ENCODE data around the gene PARD6G.

PARD6G gene

GRCh38 chr18:80181642-80182461 is 65.5 kb downstream of the PARD6G start:
- no peak overlapping the region for H3K9ac ChIP-seq (ENCODE audit: low read depth in 1 of 2, low read length in 2 of 2)

GRCh38 chr18:80180778-80181564 is 66.3 kb downstream of the PARD6G start:
- no peaks in the 10 kb centered on the region for H3K27me3 ChIP-seq (ENCODE audit: control insufficient read depth in 2 of 2, insufficient read depth in 2 of 2, low read length in 2 of 2)
- no peaks in the 10 kb centered on the region for H3K9me3 ChIP-seq (ENCODE audit: control insufficient read depth in 2 of 2, low read length in 2 of 2)
- H3K4me3 ChIP-seq (ENCODE audit: low read length in 2 of 2): no peak overlapping the region
- no peaks in the 10 kb centered on the region for H3K4me1 ChIP-seq (ENCODE audit: control insufficient read depth in 2 of 2, insufficient read depth in 2 of 2, low read length in 2 of 2)
- H3K27ac ChIP-seq (ENCODE audit: low read depth in 2 of 2, low read length in 2 of 2): no peak overlapping the region
- no peaks in the 10 kb centered on the region for H3K36me3 ChIP-seq (ENCODE audit: control insufficient read depth in 2 of 2, insufficient read depth in 2 of 2, low read length in 2 of 2)
- no peak overlapping the region for H3K9ac ChIP-seq (ENCODE audit: low read depth in 1 of 2, low read length in 2 of 2)

More at GRCh38 chr18:80181642-80182461, 65.5 kb downstream of the PARD6G start:
- no peaks in the 10 kb centered on the region for H3K4me1 ChIP-seq (ENCODE audit: control insufficient read depth in 2 of 2, insufficient read depth in 2 of 2, low read length in 2 of 2)
- H3K27ac ChIP-seq (ENCODE audit: low read depth in 2 of 2, low read length in 2 of 2): no peak overlapping the region
- H3K9me3 ChIP-seq (ENCODE audit: control insufficient read depth in 2 of 2, low read length in 2 of 2): no peaks in the 10 kb centered on the region
- H3K4me3 ChIP-seq (ENCODE audit: low read length in 2 of 2): no peak overlapping the region
- H3K27me3 ChIP-seq (ENCODE audit: control insufficient read depth in 2 of 2, insufficient read depth in 2 of 2, low read length in 2 of 2): no peaks in the 10 kb centered on the region
- H3K36me3 ChIP-seq (ENCODE audit: control insufficient read depth in 2 of 2, insufficient read depth in 2 of 2, low read length in 2 of 2): no peaks in the 10 kb centered on the region

DNA sequence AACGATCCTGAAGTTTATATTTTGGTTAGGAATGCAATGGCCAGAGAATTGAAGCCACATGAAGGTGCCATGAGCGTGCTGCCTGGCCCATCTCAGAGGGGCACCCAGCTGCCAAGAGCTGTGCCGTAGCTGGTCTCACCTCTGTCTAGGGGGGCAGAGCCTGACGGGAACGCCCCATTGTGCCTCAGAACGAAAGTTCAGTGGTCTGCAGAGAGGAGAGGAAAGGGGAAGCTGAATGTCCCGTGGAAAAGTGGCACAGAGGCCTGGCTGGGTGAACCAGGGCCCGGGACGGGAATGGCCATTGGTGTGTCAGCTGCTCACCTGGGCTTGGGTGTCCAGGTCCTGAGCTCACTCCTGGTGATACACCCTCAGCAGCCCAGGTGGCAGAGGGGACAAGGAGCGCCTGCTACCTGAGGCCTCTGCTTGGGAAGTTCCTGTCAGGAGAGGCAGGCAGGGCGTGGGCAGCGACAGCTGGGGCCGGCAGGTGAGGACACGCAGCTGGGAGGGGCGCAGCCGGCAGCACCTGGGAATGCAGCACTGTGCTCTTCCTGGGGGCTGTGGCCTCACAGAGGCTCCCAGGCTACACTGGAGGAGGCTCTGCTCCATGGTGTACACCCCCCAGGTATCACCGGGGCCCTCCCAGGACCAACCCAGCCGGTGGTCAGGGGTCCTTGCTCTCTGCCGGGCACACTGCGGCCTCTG is 67.3 kb downstream of the PARD6G start:
- Histone ChIP-seq H3K36me3 (ENCODE audit: control insufficient read depth in 2 of 2, insufficient read depth in 2 of 2, low read length in 2 of 2) (no peaks in the 10 kb centered on the region), H3K27me3 (ENCODE audit: control insufficient read depth in 2 of 2, insufficient read depth in 2 of 2, low read length in 2 of 2) (no peaks in the 10 kb centered on the region), H3K9me3 (ENCODE audit: control insufficient read depth in 2 of 2, low read length in 2 of 2) (no peaks in the 10 kb centered on the region), H3K4me1 (ENCODE audit: control insufficient read depth in 2 of 2, insufficient read depth in 2 of 2, low read length in 2 of 2) (no peaks in the 10 kb centered on the region), H3K27ac (ENCODE audit: low read depth in 2 of 2, low read length in 2 of 2) (no peak overlapping the region), H3K4me3 (ENCODE audit: low read length in 2 of 2) (no peak overlapping the region), H3K9ac (ENCODE audit: low read depth in 1 of 2, low read length in 2 of 2) (no peak overlapping the region)

GRCh38 chr18:80178935-80179818 is 68.1 kb downstream of the PARD6G start:
- H3K27me3 ChIP-seq (ENCODE audit: control insufficient read depth in 2 of 2, insufficient read depth in 2 of 2, low read length in 2 of 2): no peaks in the 10 kb centered on the region
- no peaks in the 10 kb centered on the region for H3K9me3 ChIP-seq (ENCODE audit: control insufficient read depth in 2 of 2, low read length in 2 of 2)
- H3K4me3 ChIP-seq (ENCODE audit: low read length in 2 of 2): no peak overlapping the region
- no peaks in the 10 kb centered on the region for H3K36me3 ChIP-seq (ENCODE audit: control insufficient read depth in 2 of 2, insufficient read depth in 2 of 2, low read length in 2 of 2)
- H3K9ac ChIP-seq (ENCODE audit: low read depth in 1 of 2, low read length in 2 of 2): no peak overlapping the region
- H3K27ac ChIP-seq (ENCODE audit: low read depth in 2 of 2, low read length in 2 of 2): no peak overlapping the region
- no peaks in the 10 kb centered on the region for H3K4me1 ChIP-seq (ENCODE audit: control insufficient read depth in 2 of 2, insufficient read depth in 2 of 2, low read length in 2 of 2)

DNA sequence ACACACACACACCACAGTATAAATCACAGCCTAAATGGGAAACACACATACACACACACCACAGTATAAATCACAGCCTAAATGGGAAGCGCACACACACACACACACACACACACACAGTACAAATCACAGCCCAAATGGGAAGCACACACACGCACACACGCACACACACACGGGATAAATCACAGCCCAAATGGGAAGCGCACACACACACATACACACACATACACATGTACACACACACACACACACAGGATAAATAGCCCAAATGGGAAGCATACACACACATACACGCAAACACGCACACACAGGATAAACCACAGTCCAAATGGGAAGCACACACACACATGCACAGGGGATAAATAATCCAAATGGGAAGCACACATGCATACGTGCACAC is 70.2 kb downstream of the PARD6G start:
- no peaks in the 10 kb centered on the region for H3K36me3 ChIP-seq (ENCODE audit: control insufficient read depth in 2 of 2, insufficient read depth in 2 of 2, low read length in 2 of 2)
- H3K9ac ChIP-seq (ENCODE audit: low read depth in 1 of 2, low read length in 2 of 2): no peak overlapping the region
- no peaks in the 10 kb centered on the region for H3K4me1 ChIP-seq (ENCODE audit: control insufficient read depth in 2 of 2, insufficient read depth in 2 of 2, low read length in 2 of 2)
- H3K27ac ChIP-seq (ENCODE audit: low read depth in 2 of 2, low read length in 2 of 2): no peak overlapping the region
- no peaks in the 10 kb centered on the region for H3K9me3 ChIP-seq (ENCODE audit: control insufficient read depth in 2 of 2, low read length in 2 of 2)
- no peak overlapping the region for H3K4me3 ChIP-seq (ENCODE audit: low read length in 2 of 2)
- no peaks in the 10 kb centered on the region for H3K27me3 ChIP-seq (ENCODE audit: control insufficient read depth in 2 of 2, insufficient read depth in 2 of 2, low read length in 2 of 2)

- H3K36me3 ChIP-seq (ENCODE audit: control insufficient read depth in 2 of 2, insufficient read depth in 2 of 2, low read length in 2 of 2): no peaks in the 10 kb centered on the region
- H3K4me1 ChIP-seq (ENCODE audit: control insufficient read depth in 2 of 2, insufficient read depth in 2 of 2, low read length in 2 of 2): no peaks in the 10 kb centered on the region
- H3K9me3 ChIP-seq (ENCODE audit: control insufficient read depth in 2 of 2, low read length in 2 of 2): no peaks in the 10 kb centered on the region
- no peak overlapping the region for H3K9ac ChIP-seq (ENCODE audit: low read depth in 1 of 2, low read length in 2 of 2)
- no peaks in the 10 kb centered on the region for H3K27me3 ChIP-seq (ENCODE audit: control insufficient read depth in 2 of 2, insufficient read depth in 2 of 2, low read length in 2 of 2)
- H3K4me3 ChIP-seq (ENCODE audit: low read length in 2 of 2): no peak overlapping the region
- no peak overlapping the region for H3K27ac ChIP-seq (ENCODE audit: low read depth in 2 of 2, low read length in 2 of 2)
These were observed 70.8 kb downstream of the PARD6G start for GRCh38 chr18:80176334-80177073.

DNA sequence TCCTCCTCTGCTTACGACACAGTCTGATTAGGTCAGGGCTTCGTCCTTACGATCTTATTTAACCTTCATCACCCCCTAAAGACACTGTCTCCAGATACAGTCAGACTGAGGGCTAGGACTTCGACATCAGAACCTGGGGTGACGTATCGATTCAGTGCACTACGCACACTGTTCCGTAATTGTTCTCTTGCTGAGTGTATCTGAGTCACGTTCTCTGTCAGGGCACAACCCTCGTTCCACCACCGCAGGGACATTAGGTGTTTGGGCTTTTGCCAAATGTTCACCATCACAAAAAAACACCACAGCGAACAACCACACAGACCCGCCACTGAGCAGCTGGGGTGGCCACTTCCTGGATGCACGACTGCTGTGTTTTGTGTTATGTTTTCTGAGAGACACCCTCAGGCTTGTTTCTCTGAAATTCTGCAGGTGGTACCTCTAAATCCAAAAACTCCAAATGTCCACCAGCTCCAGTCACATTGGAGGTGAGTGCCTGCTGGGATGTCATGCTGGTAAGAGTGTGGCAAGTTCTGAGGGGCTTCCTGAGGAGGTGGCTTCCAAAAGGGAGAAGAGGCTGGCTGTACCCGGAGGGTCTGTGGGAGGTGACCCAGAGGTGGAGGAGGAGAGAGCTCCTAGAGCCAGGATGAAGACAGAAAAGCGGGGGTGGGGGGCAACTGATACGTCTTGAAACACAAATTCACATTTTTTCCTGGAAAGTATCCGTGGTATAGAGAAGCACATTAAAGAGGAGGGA is 71.7 kb downstream of the PARD6G start:
- no peak overlapping the region for H3K4me3 ChIP-seq (ENCODE audit: low read length in 2 of 2)
- H3K9ac ChIP-seq (ENCODE audit: low read depth in 1 of 2, low read length in 2 of 2): no peak overlapping the region
- no peak overlapping the region for H3K27ac ChIP-seq (ENCODE audit: low read depth in 2 of 2, low read length in 2 of 2)
- no peaks in the 10 kb centered on the region for H3K4me1 ChIP-seq (ENCODE audit: control insufficient read depth in 2 of 2, insufficient read depth in 2 of 2, low read length in 2 of 2)
- no peaks in the 10 kb centered on the region for H3K36me3 ChIP-seq (ENCODE audit: control insufficient read depth in 2 of 2, insufficient read depth in 2 of 2, low read length in 2 of 2)
- H3K27me3 ChIP-seq (ENCODE audit: control insufficient read depth in 2 of 2, insufficient read depth in 2 of 2, low read length in 2 of 2): no peaks in the 10 kb centered on the region
- no peaks in the 10 kb centered on the region for H3K9me3 ChIP-seq (ENCODE audit: control insufficient read depth in 2 of 2, low read length in 2 of 2)

- Histone ChIP-seq H3K9ac (ENCODE audit: low read depth in 1 of 2, low read length in 2 of 2) (no peak overlapping the region), H3K27ac (ENCODE audit: low read depth in 2 of 2, low read length in 2 of 2) (no peak overlapping the region), H3K4me1 (ENCODE audit: control insufficient read depth in 2 of 2, insufficient read depth in 2 of 2, low read length in 2 of 2) (no peaks in the 10 kb centered on the region), H3K4me3 (ENCODE audit: low read length in 2 of 2) (no peak overlapping the region), H3K36me3 (ENCODE audit: control insufficient read depth in 2 of 2, insufficient read depth in 2 of 2, low read length in 2 of 2) (no peaks in the 10 kb centered on the region), H3K27me3 (ENCODE audit: control insufficient read depth in 2 of 2, insufficient read depth in 2 of 2, low read length in 2 of 2) (no peaks in the 10 kb centered on the region), H3K9me3 (ENCODE audit: control insufficient read depth in 2 of 2, low read length in 2 of 2) (no peaks in the 10 kb centered on the region)
These were observed 74.3 kb downstream of the PARD6G start for GRCh38 chr18:80173060-80173459.

DNA sequence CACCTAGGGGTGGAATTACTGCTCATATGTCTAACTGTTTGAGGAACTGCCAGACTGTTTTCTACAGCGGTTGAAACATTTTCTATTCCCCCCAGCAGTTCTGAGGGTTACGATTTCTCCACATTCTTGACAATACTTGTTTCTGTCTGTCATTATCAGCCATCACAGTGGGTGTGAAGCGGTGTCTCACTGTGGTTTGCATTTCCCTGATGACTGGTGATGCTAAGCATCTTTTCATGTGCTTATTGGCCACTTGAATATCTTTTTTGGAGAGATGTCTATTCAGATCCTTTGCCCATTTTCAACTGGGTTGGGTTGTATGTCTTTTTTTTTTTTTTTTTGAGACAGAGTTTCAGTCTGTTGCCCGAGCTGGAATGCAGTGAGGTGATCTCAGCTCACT is 75.3 kb downstream of the PARD6G start:
- Histone ChIP-seq H3K4me1 (ENCODE audit: control insufficient read depth in 2 of 2, insufficient read depth in 2 of 2, low read length in 2 of 2) (no peaks in the 10 kb centered on the region), H3K27ac (ENCODE audit: low read depth in 2 of 2, low read length in 2 of 2) (no peak overlapping the region), H3K36me3 (ENCODE audit: control insufficient read depth in 2 of 2, insufficient read depth in 2 of 2, low read length in 2 of 2) (no peaks in the 10 kb centered on the region), H3K9ac (ENCODE audit: low read depth in 1 of 2, low read length in 2 of 2) (no peak overlapping the region), H3K27me3 (ENCODE audit: control insufficient read depth in 2 of 2, insufficient read depth in 2 of 2, low read length in 2 of 2) (no peaks in the 10 kb centered on the region), H3K9me3 (ENCODE audit: control insufficient read depth in 2 of 2, low read length in 2 of 2) (no peaks in the 10 kb centered on the region), H3K4me3 (ENCODE audit: low read length in 2 of 2) (no peak overlapping the region)

All from mucosa of rectum (tissue), 2 donors.